ENCODE results near the gene QSOX2.
"Not testable (repeated sequence)": the region's sequence is repeated elsewhere in the genome, so short reads cannot be mapped to it uniquely, and the experiment has no call there.

QSOX2 gene

DNA sequence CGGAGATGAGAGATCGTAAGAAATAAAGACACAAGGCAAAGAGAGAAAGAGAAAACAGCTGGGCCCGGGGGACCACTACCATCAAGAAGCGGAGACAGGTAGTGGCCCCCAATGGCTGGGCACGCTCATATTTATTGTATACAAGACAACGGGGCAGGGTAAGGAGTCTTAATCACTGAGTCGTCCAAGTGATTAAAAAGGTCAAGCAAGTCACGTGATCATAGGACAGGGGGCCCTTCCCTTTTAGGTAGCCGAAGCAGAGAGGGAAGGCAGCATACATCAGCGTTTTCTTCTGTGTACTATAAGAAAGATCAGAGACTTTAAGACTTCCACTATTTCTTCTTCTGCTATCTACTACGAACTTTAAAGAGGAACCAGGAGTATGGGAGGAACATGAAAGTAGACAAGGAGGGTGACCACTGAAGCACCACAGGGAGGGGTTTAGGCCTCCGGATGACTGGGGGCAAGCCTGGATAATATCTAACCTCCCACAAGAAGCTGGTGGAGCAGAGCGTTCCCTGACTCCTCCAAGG lies 24.6 kb upstream of the QSOX2 start:
- Histone ChIP-seq H3K4me1 (ENCODE audit: control insufficient read depth, insufficient read depth, low read length) (peaks cover 7% of the 10 kb centered on the region), H3K27ac (ENCODE audit: low read depth, low read length) (no peak overlapping the region), H3K9me3 (ENCODE audit: control insufficient read depth, insufficient read depth, low read length) (no peaks in the 10 kb centered on the region), H3K9ac (ENCODE audit: low read depth, low read length) (no peak overlapping the region), H3K36me3 (ENCODE audit: control insufficient read depth, insufficient read depth, low read length) (no peaks in the 10 kb centered on the region), H3K4me3 (ENCODE audit: low read depth, low read length) (no peak overlapping the region), H3K27me3 (ENCODE audit: control insufficient read depth, insufficient read depth, low read length) (no peaks in the 10 kb centered on the region)

GRCh38 chr9:136268735-136269134 lies 23.1 kb upstream of the QSOX2 start:
- H3K9me3 ChIP-seq (ENCODE audit: control insufficient read depth, insufficient read depth, low read length) = no peaks in the 10 kb centered on the region
- H3K4me1 ChIP-seq (ENCODE audit: control insufficient read depth, insufficient read depth, low read length) = peaks cover 7% of the 10 kb centered on the region
- no peaks in the 10 kb centered on the region for H3K27me3 ChIP-seq (ENCODE audit: control insufficient read depth, insufficient read depth, low read length)
- H3K4me3 ChIP-seq (ENCODE audit: low read depth, low read length) = no peak overlapping the region
- no peaks in the 10 kb centered on the region for H3K36me3 ChIP-seq (ENCODE audit: control insufficient read depth, insufficient read depth, low read length)
- H3K9ac ChIP-seq (ENCODE audit: low read depth, low read length) = no peak overlapping the region
- H3K27ac ChIP-seq (ENCODE audit: low read depth, low read length) = no peak overlapping the region

GRCh38 chr9:136268318-136268717 lies 22.7 kb upstream of the QSOX2 start:
- Histone ChIP-seq H3K4me1 (ENCODE audit: control insufficient read depth, insufficient read depth, low read length) (peaks cover 7% of the 10 kb centered on the region), H3K9ac (ENCODE audit: low read depth, low read length) (no peak overlapping the region), H3K4me3 (ENCODE audit: low read depth, low read length) (no peak overlapping the region), H3K27me3 (ENCODE audit: control insufficient read depth, insufficient read depth, low read length) (no peaks in the 10 kb centered on the region), H3K27ac (ENCODE audit: low read depth, low read length) (no peak overlapping the region), H3K36me3 (ENCODE audit: control insufficient read depth, insufficient read depth, low read length) (no peaks in the 10 kb centered on the region), H3K9me3 (ENCODE audit: control insufficient read depth, insufficient read depth, low read length) (no peaks in the 10 kb centered on the region)

DNA sequence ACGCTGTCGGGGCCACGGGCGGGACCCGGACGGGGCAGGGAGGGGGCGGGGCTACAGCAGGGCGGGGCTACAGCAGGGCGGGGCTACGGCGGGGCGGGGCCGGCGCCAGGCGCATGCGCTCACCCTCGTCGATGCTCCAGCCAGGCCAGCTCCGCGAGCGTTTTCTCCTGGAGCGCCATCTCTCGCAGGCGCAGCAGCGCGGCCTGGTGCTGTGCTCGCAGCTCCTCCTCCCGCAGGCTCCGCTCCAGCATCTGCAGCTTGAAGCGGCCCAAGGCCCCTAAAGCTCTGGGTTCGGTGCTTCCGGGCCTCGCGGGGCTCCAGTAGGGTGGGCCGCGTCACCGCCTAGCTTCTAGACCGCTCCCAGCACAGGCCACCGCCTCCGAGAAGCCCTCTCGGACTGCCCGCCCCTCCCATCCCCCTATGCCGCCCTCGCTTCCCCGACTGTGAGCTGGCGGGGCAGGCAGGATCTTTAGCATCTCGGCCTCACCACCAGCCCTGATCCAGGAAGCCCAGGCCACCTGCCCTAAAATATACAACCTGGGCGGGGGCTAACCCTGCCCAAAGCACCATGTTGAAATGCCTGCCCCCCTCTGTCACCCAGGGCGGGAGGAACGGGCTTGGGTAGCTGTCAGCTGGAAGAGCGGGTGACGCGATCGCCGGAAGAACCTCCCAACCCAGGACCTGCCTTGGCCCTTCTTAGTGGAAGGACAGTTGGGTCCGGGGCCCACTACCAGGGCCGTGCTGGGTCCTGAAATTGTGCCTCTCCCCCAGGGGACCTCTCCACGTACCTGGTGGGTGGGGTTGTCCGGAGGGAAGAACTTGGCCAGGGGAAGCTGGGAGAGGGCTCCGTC lies 21.9 kb upstream of the QSOX2 start:
- Histone ChIP-seq H3K27me3 (ENCODE audit: control insufficient read depth, insufficient read depth, low read length) (no peaks in the 10 kb centered on the region), H3K4me3 (ENCODE audit: low read depth, low read length) (peak overlapping the region; percentile 77), H3K27ac (ENCODE audit: low read depth, low read length) (peak overlapping the region; percentile 70), H3K36me3 (ENCODE audit: control insufficient read depth, insufficient read depth, low read length) (no peaks in the 10 kb centered on the region), H3K9ac (ENCODE audit: low read depth, low read length) (0 out of 2 replicates have a peak overlapping the region, but pooled peaks have one; percentile 45), H3K9me3 (ENCODE audit: control insufficient read depth, insufficient read depth, low read length) (no peaks in the 10 kb centered on the region), H3K4me1 (ENCODE audit: control insufficient read depth, insufficient read depth, low read length) (peaks cover 7% of the 10 kb centered on the region)

GRCh38 chr9:136266641-136267040 lies 21.0 kb upstream of the QSOX2 start:
- H3K4me1 ChIP-seq (ENCODE audit: control insufficient read depth, insufficient read depth, low read length) = not testable (repeated sequence)

DNA sequence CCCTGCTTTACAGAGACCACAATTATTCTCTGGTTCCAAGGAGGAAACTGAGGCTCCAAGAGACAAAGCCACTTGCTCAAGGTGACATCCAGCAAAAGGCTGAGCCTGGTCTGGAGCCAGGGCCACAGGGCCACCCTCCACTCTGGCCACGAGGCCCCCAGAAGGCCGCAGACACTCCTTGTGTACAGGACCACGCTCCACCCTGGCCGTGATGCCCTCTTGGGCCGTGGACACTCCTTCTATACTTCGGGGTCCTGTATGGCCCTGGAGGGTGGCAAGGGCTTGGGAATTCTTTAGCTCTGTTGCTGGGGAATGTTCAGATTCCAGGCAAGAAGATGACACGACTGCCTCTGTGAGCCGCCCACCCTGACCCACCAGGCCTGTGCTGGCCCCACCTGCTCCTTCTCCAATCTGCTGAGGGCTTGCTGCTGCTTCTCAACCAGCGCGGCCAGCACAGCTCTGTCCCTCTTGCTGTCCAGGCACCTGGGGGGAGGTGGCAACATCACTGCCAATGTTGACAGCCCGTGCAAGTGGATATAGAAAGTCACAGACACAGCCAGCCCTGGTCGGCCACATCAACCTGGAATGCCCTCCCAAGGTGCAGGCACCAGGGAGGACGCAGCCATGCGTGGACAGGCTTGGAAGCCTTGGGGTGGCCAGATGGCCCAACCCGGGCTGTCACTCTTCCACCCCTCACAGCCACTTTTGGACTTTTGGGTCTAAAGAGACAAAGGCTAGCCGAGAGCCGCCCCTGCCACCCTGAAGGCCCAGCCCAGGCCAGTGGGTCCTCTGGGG lies 20.1 kb upstream of the QSOX2 start:
- Histone ChIP-seq H3K27ac (ENCODE audit: low read depth, low read length) (no peak overlapping the region), H3K4me3 (ENCODE audit: low read depth, low read length) (no peak overlapping the region), H3K9ac (ENCODE audit: low read depth, low read length) (no peak overlapping the region), H3K4me1 (ENCODE audit: control insufficient read depth, insufficient read depth, low read length) (peaks cover 7% of the 10 kb centered on the region), H3K9me3 (ENCODE audit: control insufficient read depth, insufficient read depth, low read length) (no peaks in the 10 kb centered on the region), H3K36me3 (ENCODE audit: control insufficient read depth, insufficient read depth, low read length) (no peaks in the 10 kb centered on the region), H3K27me3 (ENCODE audit: control insufficient read depth, insufficient read depth, low read length) (no peaks in the 10 kb centered on the region)

More at GRCh38 chr9:136266641-136267040, 21.0 kb upstream of the QSOX2 start:
- H3K27ac ChIP-seq (ENCODE audit: low read depth, low read length); H3K36me3 ChIP-seq (ENCODE audit: control insufficient read depth, insufficient read depth, low read length); H3K27me3 ChIP-seq (ENCODE audit: control insufficient read depth, insufficient read depth, low read length); H3K9ac ChIP-seq (ENCODE audit: low read depth, low read length); H3K9me3 ChIP-seq (ENCODE audit: control insufficient read depth, insufficient read depth, low read length): not testable (repeated sequence)
- H3K4me3 ChIP-seq (ENCODE audit: low read depth, low read length) = peak overlapping the region; percentile 46; the same call in 1 of the 2 replicates

DNA sequence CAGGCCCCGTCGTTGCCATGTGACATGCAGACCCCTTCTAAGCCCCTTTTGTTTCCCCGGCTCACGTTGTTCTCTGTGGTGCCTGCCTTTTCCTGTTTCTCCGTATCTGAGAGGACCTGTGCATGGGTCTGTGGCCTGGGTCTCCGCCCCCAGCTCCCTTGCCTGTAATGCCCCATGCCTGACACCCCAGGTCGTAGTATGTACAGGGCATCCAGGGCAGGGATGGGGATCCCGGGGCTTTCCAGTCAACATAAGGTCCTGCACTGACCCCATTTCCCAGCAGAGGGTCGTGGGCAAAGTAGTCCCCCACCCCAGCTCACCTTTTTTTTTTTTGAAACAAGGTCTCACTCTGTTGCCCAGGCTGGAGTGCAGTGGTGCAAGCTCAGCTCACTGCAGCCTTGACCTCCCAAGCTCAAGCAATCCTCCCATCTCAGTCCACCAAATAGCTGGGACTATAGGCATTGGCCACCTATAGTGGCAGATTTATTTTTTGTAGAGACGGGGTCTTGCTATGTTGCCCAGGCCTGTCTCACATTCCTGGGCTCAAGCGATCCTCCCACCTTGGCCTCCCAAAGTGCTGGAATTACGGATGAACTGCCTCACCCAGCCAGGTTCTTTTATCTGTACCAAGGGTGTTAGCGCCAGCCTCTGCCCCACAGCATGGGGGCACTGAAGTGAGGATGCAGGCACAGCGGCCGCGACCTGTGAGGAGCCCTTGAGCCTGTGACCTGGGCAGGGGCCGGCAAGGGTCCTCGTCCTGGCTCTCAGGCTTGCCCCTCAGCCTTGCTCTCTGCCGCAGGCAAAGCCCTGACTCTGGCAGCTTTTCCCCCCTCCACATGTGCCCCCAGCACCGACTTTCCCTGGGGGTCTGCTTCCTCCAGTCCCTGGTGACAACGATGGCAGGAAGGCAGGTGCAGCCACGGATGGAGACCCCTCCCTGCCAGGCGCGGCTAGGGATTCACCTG lies 19.1 kb upstream of the QSOX2 start:
- Histone ChIP-seq H3K9ac (ENCODE audit: low read depth, low read length) (no peak overlapping the region), H3K9me3 (ENCODE audit: control insufficient read depth, insufficient read depth, low read length) (no peaks in the 10 kb centered on the region), H3K27ac (ENCODE audit: low read depth, low read length) (no peak overlapping the region), H3K4me3 (ENCODE audit: low read depth, low read length) (no peak overlapping the region), H3K4me1 (ENCODE audit: control insufficient read depth, insufficient read depth, low read length) (peaks cover 7% of the 10 kb centered on the region), H3K27me3 (ENCODE audit: control insufficient read depth, insufficient read depth, low read length) (no peaks in the 10 kb centered on the region), H3K36me3 (ENCODE audit: control insufficient read depth, insufficient read depth, low read length) (no peaks in the 10 kb centered on the region)

DNA sequence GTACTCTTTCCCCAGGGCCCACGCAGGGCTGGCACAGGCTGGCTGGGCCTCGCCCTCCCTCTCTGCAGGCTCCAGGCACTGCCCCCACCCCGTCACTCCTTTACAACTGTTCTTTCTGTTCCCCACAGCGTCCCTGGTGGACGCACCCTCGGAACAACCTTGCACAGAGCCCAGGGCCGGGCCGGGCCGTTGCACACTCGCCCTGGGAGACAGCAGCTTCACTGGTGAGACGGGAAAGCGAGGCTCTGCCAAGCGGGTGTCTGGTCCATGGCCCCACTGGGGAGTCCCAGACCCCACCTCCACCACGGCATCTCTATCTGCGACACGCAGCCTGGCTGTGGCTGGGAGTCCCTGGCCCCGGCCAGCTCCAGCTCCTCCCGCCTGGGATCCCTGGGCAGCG lies 18.4 kb upstream of the QSOX2 start:
- Histone ChIP-seq H3K27ac (ENCODE audit: low read depth, low read length) (no peak overlapping the region), H3K9me3 (ENCODE audit: control insufficient read depth, insufficient read depth, low read length) (no peaks in the 10 kb centered on the region), H3K27me3 (ENCODE audit: control insufficient read depth, insufficient read depth, low read length) (no peaks in the 10 kb centered on the region), H3K4me1 (ENCODE audit: control insufficient read depth, insufficient read depth, low read length) (peaks cover 7% of the 10 kb centered on the region), H3K4me3 (ENCODE audit: low read depth, low read length) (no peak overlapping the region), H3K36me3 (ENCODE audit: control insufficient read depth, insufficient read depth, low read length) (no peaks in the 10 kb centered on the region), H3K9ac (ENCODE audit: low read depth, low read length) (no peak overlapping the region)

DNA sequence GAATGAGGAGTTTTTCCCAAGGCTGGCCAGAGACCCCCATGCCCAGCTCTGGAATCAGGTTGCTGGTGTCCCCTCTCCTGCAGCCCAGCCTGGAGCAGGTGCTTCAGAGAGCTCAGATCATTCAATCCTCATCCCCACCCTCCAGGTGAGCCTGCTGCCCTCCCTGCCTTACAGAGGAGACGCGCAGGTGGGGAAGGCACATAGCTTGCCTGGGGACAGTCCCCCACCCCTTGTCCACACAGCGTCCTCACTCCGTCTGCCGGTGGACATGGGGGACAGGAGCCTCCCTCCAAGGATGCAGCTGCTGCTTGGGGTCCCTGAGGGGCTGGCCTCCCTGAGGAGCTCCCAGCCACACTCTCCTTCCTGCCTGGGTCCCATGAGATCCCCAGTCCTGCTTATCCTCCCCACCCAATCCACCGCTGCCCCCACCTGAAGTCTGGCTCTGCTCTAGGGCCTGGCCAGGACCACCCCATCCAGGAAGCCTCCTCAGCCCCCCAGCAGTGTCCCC lies 17.1 kb upstream of the QSOX2 start:
- no peak overlapping the region for H3K27ac ChIP-seq (ENCODE audit: low read depth, low read length)
- no peaks in the 10 kb centered on the region for H3K27me3 ChIP-seq (ENCODE audit: control insufficient read depth, insufficient read depth, low read length)
- H3K9ac ChIP-seq (ENCODE audit: low read depth, low read length) = no peak overlapping the region
- H3K4me1 ChIP-seq (ENCODE audit: control insufficient read depth, insufficient read depth, low read length) = peaks cover 2% of the 10 kb centered on the region
- no peaks in the 10 kb centered on the region for H3K36me3 ChIP-seq (ENCODE audit: control insufficient read depth, insufficient read depth, low read length)
- no peaks in the 10 kb centered on the region for H3K9me3 ChIP-seq (ENCODE audit: control insufficient read depth, insufficient read depth, low read length)
- H3K4me3 ChIP-seq (ENCODE audit: low read depth, low read length) = no peak overlapping the region

DNA sequence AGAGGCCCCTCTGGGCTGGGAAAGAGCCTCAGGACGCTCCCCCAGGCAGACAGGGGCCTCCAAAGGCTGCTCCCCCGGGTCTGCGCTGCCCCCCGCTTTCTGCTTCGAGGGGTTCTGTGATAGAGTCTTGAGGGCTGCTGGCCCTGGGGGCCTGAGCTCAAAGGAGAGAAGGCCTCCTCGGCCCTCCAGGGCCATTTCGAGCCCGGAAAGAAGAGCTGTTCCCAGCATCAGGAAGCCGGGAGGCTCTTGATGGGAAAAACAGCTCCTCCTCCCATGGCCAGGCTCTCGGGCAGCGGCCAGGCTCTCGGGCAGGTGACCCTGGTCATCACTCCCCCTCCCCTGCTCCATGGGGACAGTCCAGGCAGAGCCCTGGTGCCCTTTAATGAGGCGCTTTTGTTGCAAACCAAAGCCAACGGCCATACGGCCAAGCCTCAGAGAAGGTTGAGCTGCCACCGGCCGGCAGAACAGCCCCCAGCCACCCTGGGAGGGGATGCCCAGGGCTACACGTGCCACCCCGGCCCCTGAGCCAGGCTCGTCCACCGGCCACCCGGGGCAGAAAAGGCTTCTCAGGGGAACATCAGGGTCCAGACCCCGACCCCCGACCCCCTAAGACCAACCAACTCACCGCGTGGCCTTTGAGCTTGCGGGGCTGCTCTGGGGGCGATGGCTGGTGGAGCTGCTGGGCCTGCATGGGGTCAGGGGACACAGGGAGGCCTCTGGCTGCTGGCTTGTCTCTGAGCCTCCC lies 16.2 kb upstream of the QSOX2 start:
- no peaks in the 10 kb centered on the region for H3K27me3 ChIP-seq (ENCODE audit: control insufficient read depth, insufficient read depth, low read length)
- no peaks in the 10 kb centered on the region for H3K36me3 ChIP-seq (ENCODE audit: control insufficient read depth, insufficient read depth, low read length)
- no peak overlapping the region for H3K27ac ChIP-seq (ENCODE audit: low read depth, low read length)
- no peaks in the 10 kb centered on the region for H3K4me1 ChIP-seq (ENCODE audit: control insufficient read depth, insufficient read depth, low read length)
- H3K9me3 ChIP-seq (ENCODE audit: control insufficient read depth, insufficient read depth, low read length) = no peaks in the 10 kb centered on the region
- no peak overlapping the region for H3K4me3 ChIP-seq (ENCODE audit: low read depth, low read length)
- H3K9ac ChIP-seq (ENCODE audit: low read depth, low read length) = no peak overlapping the region
